HG03575 (cell line): ENCODE data around the gene CSMD2.

Experiments used
- ATAC-seq: cut with Tn5 transposase; IDR thresholded peaks from one replicate; pipeline ENCODE4 v1.9.1; 2021; ENCODE audit not compliant: unreplicated experiment, insufficient number of reproducible peaks, low FRiP score; ENCODE audit errors: extremely low read depth

Gene CSMD2

DNA sequence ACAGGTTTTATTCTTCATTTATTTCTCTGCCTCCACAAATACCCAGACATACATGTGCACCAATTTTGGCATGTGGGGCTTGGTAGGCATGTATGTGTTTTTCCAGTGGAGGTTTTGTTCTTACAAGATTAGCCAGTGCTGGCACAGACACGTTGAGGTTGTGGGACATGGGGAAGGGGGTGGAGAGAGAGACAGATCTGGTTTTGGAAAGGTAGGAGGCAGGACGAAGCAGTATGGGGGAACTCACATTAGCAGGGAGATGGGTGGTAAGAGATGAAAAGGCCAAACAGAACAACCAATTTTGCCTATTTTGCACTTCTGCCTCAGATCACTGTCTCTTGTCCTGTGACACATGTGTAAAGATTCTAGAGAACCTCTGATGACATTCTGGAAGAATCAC lies 467.2 kb downstream of the CSMD2 start:
- ATAC-seq, result no peak

DNA sequence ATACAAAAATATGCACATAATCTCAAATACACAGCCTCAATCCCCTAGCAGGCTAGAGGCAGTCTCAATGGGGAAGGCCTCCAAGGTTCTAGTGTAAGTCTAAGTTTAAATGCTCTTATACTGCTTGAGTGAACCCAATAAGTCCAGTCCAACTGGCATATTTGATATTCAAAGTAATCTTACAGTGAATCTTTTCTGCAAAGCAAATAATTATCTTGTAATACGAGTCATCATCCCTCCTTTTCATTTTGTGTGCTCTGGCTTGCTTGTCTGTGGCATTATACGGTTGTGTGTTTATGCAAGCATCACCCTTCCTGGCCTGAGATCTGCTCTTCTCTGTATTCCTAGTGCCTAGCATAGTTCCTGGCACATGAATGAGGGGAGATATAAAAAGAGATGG lies 468.1 kb downstream of the CSMD2 start:
- no peak for ATAC-seq

DNA sequence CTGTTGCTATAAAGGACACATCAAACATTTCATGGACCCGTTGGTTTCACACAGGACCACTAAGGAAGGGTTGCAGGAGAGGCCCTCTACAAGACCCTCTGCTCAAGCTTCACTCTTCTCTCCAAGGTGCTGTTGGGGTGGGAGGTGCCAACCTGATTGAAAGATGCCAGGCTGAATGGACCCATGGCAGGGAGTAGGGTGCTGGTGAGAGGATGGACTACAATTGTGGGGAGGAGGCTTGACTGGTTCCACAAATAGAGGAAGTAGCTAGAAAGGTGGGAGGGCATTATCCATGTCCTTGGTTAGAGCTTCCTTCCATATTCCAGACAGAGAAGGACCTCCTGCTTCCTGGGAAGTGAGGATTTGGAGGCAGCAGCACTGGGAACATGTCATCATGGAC lies 468.7 kb downstream of the CSMD2 start:
- no peak for ATAC-seq

DNA sequence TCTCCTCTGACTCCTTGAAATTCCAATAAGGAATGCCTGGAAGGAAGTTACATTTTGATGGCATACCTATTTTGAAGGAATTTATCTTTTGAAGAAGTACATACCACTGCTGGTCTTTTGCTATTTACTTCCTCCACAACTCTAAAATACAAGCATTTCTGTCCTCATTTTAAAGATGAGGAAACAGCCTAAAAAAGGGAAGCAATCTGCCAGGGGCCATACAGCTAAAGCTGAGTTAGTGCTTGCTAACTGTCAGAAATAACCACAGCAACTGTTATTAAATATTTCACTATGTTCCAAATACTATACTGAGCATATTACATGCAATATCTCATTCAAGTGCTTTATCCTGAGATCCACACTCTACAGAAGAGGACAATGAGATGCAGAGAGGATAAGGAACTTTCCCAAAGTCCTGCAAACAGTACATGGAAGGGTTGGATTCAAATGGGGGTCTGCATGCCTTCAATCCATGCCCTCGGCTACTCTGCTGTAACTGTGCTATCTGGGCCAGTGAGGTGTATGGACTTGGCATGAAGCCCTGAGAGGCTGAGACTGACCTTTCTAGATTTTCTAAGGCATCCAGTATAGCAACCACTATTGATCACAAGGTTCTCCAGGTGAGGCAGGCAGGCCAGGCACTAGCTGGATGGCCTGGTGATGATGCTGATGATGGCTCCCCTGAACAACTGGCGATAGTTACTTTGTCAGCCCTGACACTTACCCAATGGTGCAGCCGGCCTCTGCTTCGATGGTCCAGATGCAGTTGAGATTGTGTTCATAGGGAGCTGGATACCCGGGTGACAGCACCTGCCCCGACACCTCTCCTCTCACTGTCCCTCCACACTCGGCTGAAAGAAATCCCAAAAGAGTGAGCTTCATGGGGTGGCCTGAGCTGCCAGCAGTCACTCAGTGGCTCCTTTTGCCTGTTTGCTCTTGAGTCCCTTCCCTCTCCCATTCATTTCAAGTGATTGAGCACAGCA lies 472.5 kb downstream of the CSMD2 start:
- ATAC-seq, result no peak

DNA sequence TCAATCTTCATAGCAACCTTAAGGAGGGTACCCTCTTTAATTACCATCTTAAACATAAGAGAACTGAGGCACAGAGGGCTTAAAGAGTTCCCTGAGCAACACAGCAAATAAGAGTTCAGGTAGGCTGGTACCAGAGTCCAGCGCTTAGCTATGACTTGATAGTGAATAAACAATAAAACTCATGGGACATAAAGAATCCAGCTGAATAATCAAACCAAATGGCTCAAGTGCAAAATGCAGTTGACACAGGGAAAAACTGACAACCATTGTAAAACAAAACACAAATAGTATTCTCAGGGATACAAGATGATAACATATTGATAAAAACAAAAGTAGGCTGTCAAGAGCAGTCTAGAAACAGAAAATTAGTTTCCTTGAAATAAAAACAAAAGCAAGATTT lies 478.0 kb downstream of the CSMD2 start:
- ATAC-seq, result no peak

DNA sequence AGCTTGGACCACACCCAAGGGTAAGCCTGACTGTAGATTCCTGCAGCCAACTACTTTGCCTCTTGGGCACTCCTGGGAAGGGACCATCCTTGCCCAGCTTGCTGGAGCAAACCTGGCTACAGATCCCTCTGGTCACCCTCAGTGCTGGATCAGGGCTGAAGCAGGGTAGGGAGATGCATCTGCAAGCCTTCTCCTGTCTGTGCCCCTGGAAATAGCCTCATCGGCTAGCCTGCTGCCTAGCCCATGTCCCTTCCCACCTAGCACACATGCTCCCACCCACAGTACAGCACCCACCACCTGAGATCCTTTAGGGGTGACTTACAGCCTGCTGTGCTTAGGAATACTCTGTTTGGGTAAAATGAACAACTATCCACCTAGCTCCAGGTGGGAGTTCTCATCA lies 478.5 kb downstream of the CSMD2 start:
- ATAC-seq, result no peak

DNA sequence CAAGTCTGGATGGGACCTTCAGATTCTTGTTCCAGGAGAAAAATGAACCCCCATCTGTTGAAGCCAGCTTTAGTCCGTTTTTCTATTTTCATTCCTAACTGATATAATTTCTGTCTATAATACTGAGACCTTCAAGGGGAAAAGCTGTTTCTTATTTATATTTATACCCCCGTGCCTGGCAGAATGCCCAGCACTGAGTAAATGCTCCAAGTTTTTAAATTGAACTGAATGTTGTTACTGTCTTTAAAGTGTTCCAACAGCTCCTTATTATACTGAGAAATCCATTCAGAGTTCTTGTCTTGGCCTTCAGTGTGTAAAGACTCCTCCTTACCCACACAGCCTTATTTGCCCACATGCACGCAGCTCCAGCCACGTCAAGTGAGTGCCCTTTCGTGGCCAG lies 479.8 kb downstream of the CSMD2 start:
- no peak for ATAC-seq

DNA sequence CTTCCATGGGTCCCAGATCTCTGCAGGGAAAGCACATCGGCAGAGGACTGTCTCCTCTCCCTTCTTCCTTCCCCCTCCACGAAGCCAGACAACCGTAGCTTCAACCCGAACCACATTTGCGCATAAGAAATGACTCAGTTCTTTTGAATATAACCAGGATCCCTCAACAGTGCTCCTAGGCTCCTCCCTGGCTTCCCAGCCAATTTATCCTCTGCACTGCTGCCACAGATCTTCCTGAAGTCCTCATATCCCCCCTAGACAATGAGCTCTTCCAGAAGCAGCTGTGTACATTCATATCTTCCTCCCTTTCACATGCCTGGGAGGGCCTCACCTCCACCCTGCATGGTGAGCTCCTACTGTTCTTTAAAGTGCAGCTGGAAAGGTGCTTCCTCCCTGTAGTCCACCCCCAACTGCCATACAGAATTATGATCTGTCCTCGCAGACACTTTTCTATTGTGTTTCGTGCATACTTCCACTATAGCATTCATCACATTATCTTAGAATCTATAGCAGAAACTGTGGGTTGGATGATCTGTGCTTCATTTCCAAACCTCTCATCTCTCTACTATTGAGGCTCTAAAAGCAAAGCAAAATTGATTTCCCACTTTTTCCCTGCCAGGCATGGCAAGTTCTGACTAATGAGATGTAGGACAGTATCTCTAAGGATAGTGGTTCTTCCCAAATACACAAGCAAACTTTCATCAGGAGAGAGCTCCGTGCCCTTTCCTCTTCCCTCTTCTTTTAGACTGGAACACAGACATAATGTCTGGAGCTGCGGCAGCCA lies 480.4 kb downstream of the CSMD2 start:
- ATAC-seq, result no peak

DNA sequence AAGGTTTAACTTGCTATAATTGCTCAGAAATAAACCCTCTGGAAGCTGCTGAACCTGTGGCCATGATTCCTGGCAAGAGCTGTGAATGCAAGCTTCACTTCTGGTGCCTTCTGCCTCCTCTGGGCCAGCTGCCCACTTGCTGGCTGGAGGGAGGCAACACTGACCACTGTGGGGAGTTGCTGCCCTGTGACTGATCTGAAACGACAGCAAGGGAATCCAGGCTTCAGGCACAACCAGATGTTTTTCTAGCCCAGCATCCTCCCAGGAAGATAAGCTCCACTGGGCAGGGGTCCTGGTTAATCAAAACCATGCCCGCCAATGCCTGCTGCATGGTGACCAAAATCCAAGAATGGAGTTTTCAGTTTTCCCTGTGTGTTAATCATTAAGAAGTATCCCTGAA lies 481.1 kb downstream of the CSMD2 start:
- ATAC-seq, result no peak

DNA sequence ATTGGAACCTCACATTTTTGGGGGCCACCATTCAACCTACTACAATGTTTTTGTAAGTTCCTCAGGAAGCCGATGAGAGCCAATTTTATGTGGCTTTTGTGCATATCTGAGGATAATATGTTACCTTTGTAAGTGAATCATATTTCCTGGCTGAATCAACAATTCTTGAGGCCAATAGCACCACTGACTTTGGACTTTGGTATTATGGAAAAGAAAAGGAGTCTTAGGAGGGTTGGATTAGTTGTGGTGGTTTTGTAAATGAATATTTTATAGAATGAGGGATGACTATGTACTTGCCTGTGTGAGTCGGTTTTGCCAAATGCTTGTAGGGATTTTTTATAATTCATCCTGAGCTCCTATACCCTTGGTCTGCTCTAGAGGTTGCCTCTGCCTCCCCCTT lies 482.7 kb downstream of the CSMD2 start:
- ATAC-seq, result no peak

DNA sequence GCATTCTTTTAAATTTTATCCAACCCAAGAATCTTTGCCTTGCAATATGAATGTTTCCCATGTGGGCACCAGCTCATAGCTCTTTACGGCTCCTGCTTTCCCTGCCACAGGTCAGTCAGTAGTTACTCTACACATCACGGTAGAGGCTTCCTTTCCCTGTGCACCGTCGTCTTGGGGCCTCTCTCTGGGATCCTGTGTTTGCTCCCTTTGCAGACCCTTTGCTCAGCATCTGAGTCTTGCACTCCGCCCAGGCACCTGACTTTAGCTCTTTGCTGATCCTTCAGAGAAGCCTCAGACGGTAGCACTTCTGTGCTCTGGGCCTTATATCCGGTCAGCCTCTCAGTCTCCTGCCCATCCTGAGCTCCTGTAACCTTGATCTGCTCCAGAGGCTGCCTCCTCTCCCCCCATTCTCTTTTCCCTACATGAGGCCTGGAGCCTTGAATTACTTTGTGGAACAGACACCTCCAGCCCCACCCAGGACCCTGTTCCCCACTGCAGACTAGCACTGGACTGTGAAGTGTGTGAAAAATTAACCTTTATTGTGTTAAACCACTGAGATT lies 484.7 kb downstream of the CSMD2 start:
- no peak for ATAC-seq

DNA sequence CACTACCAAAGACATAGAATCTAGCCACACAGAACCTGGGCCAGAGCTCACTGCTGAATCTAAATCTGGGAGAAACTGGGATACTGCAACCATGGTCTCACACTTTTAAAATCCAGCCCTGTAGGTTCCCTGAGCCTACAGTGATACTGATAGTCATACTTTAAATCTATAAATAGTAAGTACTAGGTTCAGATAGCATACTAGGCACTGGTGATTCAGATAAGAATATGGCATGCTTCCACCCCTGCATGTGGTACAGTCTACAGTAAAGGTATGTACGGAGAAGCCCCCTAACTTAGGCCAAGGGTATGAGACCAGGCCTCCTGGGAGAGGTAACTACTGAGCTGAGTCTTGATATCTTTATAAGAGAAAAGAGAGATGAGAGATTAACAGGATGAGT lies 494.5 kb downstream of the CSMD2 start:
- ATAC-seq, result no peak

DNA sequence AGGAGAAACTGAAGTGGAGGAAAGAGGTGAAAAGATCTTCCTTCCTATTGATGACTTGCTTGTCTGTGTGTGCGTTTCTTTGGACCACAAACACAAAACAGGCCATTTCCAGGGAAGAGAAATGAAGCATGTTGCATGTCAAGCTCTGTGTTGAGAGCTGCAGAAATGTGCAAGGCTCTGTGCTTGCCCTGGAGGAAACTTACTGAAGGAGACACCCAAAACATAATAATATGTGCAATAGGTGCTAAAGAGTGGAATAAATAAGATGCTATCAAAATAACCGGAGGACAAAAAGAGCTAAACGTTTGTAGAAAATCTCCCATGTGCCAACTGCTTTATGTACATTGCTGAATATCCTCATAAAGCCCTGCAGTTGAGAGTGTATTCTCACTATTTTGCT lies 496.3 kb downstream of the CSMD2 start:
- ATAC-seq, result no peak

DNA sequence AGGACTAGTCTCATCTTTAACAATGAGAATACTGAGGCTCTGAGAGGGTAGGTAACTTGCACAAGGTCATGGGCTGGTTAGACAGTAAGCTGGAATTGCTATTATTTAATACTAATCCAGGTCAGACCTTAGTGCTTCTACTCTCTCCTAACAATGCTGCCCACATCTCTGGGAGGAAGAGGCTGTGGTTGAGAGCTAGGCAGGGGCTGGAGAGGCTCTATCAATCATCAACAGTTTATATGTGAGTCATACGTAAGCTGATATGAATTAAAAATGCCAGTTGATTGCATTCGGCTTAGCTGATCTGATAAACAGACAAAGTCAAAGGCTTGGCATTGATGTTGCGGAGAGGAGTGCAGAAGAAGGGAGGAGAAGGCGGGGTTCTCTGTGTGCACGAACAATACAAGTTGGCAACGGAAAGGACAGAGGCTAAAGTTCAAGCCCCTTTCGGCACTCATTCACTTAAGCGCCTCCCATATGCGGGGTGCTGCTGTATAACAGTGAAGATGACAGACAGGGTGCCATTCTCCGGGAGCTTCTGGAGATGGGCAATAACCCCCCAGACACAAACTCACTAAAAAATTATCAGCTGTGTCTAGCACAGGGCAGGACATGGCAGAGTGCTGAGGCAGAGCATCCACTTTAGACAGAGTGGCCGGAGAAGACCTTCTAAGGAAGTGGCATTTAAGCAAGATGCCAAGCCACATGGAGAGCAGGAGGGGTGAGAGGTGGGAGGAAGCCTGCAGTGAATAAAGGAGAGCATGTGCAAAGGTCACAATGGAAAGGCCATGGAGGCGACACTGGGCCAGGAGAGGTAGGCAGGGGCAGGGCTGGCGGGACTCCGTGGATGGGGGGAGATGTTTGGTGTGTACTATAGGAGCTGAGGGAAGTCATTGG lies 497.4 kb downstream of the CSMD2 start:
- no peak for ATAC-seq

DNA sequence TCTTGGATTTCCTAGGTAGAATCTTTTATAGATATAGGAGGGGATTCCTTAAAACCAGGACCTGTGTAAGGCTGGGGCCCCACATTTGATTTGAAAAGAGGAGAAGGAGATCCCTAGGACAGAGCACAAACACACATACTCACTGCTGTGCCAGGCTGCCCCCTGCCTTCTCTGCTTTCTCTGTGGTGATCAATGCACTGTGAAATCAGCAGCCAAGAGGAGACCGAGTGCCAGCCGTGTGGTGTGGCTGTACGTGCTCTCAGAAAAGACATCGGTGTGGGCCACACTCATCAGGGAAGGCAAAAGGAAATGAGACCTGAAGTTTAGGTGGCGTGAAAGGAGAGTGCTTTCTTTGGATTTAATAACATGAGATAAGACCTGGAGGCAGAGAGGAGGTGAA lies 498.4 kb downstream of the CSMD2 start:
- no peak for ATAC-seq

DNA sequence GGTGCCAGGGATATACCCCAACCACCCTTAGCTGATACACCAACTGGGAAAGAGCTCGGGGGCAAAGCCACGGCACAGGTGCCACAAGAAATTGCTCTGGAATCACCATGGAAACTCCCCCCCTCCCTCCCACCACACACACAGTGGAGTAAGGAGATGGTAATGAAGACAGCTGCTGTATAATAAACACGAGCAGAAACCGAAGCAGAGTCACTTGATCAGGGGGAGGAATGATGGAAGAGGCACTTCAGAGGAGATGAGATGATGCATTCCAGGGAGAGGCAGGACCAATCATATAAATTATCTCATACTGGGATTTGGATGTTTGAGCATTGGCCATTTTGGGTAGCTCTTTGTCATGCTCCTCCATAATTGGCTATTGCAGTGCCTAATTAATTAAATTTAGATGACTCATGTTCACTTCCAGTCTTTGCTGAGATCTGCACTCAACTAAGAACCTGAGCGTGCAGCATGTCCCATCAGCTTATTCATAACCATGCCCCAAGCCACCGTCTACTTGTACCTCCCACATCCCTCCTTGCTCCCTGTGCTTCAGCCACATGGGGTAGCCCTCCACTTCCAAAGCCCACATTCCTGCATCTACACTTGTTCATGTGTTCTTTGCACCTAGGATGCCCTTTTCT lies 503.1 kb downstream of the CSMD2 start:
- no peak for ATAC-seq

DNA sequence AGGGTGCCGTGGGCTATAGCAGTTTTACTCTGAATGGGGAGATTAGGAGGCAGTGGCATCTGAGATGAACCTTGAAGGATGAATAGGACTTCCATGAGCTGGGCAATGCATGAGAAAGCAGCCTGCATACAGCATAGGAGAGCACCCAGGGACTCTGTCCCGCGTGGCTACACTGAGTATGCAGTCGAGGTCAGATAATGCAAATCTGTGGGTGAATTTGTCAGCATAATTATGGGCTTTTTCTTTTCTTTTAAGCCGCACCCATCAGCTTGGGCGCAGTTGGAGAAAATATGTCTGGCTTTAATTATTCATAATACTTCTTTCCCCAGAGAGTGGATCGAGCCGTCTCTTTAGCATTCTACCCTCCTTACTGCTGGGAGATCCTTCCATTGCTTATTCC lies 504.1 kb downstream of the CSMD2 start:
- ATAC-seq, result no peak

DNA sequence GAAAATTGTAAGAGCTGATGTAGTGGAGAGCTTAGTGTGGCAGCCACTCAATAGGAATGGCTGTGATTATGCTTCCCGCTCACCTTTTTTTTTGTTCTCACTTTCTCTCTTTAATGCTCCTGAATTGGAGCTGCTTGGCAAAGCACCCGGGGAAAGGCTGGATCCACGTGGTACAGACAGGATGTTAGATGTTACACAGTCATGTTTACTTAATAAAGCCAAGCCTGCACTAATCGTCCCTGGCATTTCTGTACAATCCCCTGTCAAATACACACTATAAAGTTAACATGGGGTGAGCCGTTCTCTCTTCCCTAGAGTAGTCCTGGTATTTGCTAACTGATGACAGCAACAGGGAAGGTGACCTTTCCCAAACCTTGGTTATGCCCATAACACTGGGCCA lies 504.8 kb downstream of the CSMD2 start:
- ATAC-seq, result no peak

DNA sequence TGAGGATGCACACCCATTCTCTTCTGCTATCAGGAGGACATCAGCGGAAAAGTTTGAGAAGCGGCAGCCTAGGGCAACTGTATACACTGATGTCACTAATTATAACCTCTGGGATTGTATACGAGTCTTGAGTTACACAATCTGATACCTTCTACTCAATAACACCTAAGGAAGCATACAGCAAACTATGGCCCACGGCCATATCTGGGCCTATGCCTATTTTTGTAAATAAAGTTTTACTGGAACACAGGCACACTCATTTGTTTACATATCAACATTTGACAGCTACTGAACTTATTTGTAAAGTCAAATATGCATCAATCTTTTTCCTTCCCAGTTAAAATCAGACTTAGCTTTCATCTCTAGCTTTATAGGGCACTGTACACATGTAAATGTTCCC lies 505.4 kb downstream of the CSMD2 start:
- ATAC-seq, result no peak
